ENCODE data around the gene ENTPD2. TPM values are rescaled to one million over a fixed set of nuclear protein-coding genes. Genes with fewer than 3 reads are reported as not detected.
A peak's percentile ranks its signal among the peaks of the same experiment; 100 is the strongest.

The ENTPD2 gene
- total RNA-seq, 2 donors from 2014 or later, result 9.8 to 10.9 TPM

- 92% methylated on average over 31 of the region's 31 CpGs for WGBS
- Histone ChIP-seq H3K27ac (no peak overlapping the region), H3K4me1 (replicated peaks) (no peaks in the 10 kb centered on the region), H3K9me3 (no peaks in the 10 kb centered on the region), H3K27me3 (replicated peaks; ENCODE audit: insufficient read depth) (no peaks in the 10 kb centered on the region), H3K36me3 (peaks cover 0 to 11% of the 10 kb centered on the region in 2 donors), H3K4me3 (no peak overlapping the region)
- TF ChIP-seq POLR2AphosphoS5 (IDR thresholded peaks at IDR 0.05), result no peak
- intact Hi-C loops (cut with DNase I), result no loop called here
- DNase-seq (ENCODE audit: low spot score), result no peak
Measured at GRCh38 chr9:137096785-137097546, 43.1 kb upstream of the ENTPD2 start.

DNA sequence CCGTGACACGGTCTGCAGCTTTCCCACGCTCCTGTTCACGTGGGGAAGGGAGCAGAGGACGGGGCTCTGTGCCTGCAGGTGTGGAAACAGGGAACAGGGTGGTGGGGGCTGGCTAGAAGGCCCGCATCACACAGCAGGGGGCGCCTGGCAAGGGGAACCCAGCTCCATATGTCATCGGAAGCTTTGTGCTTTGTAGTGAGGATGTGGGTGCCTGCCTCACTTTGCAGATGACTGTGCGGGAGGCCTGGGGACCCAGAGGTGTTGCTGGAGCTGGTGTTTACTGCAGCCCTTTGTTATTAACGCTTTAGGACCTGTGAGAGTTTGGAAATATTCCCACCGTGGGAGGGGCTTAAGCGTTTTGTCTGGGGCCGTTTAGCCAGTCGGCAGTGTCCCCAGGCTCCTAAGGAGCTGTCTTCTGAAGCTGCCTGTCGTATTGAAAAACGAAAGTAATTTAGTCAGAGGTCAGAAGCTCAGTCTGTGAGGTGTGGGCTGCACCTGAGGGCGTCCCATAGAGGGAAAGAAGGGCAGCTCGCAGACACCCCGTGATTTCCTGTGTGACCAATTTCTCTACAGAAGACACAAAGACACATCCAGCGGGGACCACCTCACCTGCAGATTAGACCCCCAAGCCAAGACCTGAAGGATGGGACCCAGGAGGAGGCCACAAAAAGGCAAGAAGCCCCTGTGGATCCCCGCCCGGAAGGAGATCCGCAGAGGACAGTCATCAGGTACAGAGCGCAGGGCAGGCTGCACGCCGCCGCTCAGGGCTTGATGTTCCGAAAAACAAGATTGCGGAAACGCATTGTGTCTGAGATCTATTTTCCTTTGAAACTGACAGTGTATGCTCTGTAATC is 42.0 kb upstream of the ENTPD2 start:
- WGBS, result 76% methylated on average over 30 of the region's 30 CpGs

DNA sequence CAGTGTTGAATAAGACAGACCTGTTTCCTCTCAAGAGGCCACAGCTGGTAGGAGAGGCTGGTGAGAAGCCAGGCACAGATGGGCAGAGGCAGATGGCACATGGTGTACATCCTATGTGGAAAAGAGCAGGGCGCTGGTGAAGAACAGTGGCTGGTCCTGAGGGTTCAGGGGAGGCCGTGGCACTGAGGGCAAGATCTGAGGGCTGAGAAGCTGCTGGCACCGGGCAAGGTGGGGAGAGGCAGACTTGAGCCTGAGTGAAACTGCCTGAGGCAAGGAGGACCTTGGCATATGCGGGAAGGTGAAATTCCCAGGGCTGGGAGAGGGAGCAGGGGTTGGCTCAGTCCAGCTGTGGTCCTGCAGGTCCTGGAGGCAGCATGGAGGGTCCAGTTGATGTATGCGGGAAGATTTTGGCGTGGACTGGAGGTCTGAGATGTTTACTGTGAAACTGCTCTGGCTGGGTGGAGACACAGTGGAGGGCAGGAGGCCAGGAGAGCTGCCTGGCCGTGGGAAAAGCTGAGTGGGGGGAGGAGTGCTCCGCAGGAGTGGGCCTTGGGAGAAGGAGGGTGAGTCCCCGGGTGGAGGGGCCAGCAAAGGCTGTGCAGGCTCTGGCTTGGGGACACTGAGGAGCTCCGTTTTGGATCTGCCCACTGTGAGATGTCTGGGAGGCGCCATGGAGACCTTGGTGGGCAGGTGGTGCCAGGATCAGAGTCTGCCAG is 35.5 kb upstream of the ENTPD2 start:
- peaks cover 8% of the 10 kb centered on the region for H3K4me1 ChIP-seq (replicated peaks)
- intact Hi-C loops (cut with DNase I), result no loop called here
- no peak for DNase-seq (ENCODE audit: low spot score)

More for the DNA sequence above, 42.0 kb upstream of the ENTPD2 start:
- TF ChIP-seq CTCF (IDR thresholded peaks at IDR 0.05) (no peak), POLR2AphosphoS5 (IDR thresholded peaks at IDR 0.05) (no peak), POLR2A (IDR thresholded peaks at IDR 0.05) (no peak)
- H3K9me3 ChIP-seq, result no peaks in the 10 kb centered on the region
- H3K27ac ChIP-seq, result no peak overlapping the region
- H3K36me3 ChIP-seq, result peaks cover 0 to 5% of the 10 kb centered on the region in 2 donors
- H3K27me3 ChIP-seq (replicated peaks; ENCODE audit: insufficient read depth), result no peaks in the 10 kb centered on the region
- DNase-seq (ENCODE audit: low spot score), result no peak
- H3K4me3 ChIP-seq, result no peak overlapping the region
- intact Hi-C loops (cut with DNase I), result no loop called here
- H3K4me1 ChIP-seq (replicated peaks), result no peaks in the 10 kb centered on the region

DNA sequence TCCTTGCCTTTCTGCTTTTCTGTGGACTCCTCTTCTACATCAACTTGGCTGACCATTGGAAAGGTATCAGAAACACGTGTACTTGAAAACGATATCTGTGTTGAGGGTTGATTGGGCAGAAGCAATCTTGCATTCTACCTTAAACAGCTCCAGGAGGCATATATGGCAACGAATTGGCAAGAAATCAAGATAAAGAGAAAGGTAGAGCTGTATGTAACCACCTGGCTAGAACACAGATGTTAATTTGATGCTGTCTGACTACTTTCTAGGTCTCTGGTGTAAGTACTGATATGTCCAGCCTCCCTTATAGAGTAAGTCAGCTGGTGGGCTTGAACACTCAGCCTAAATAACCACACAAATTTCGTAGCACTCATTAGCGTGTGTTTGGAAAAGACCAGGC is 34.3 kb upstream of the ENTPD2 start:
- Histone ChIP-seq H3K27me3 (replicated peaks; ENCODE audit: insufficient read depth) (no peaks in the 10 kb centered on the region), H3K36me3 (no peaks in the 10 kb centered on the region), H3K9me3 (no peaks in the 10 kb centered on the region), H3K4me3 (no peak overlapping the region), H3K4me1 (replicated peaks) (peaks cover 8% of the 10 kb centered on the region), H3K27ac (no peak overlapping the region)
- intact Hi-C loops (cut with DNase I), result no loop called here
- no peak for TF ChIP-seq CTCF (IDR thresholded peaks at IDR 0.05)
- no peak for TF ChIP-seq POLR2A (IDR thresholded peaks at IDR 0.05)
- TF ChIP-seq POLR2AphosphoS5 (IDR thresholded peaks at IDR 0.05), result no peak
- 83% methylated on average over 5 of the region's 5 CpGs for WGBS
- DNase-seq (ENCODE audit: low spot score), result no peak

More for the DNA sequence above, 35.5 kb upstream of the ENTPD2 start:
- Histone ChIP-seq H3K27me3 (replicated peaks; ENCODE audit: insufficient read depth) (no peaks in the 10 kb centered on the region), H3K9me3 (no peaks in the 10 kb centered on the region), H3K27ac (no peak overlapping the region), H3K36me3 (no peaks in the 10 kb centered on the region), H3K4me3 (no peak overlapping the region)
- TF ChIP-seq POLR2A (IDR thresholded peaks at IDR 0.05) (no peak), POLR2AphosphoS5 (IDR thresholded peaks at IDR 0.05) (no peak), CTCF (IDR thresholded peaks at IDR 0.05) (no peak)
- 71% methylated on average over 11 of the region's 11 CpGs for WGBS

DNA sequence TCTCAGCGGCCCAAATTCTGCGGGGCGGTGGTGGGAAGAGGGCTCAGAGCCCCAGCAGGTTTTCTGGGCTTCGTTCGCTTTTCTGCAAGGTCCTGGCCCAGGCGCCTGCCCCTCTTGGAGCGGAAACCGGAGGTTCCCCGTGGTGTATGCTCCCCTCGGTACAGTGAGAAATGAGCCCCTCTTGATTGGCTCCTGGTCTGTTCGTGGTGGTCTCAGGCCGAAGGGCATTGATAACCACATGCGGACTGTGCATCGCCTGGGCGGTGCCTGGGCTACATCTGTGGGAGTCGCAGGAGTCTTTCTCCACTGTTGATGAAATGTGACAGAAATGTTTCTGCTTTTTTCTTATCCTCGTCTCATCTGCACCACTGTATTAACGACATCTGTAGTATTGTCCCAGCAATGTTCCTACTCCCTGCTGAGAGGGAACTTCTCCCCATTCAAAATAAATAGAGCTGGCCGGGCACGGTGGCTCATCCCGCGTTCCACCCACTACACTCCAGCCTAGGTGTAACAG is 33.6 kb upstream of the ENTPD2 start:
- H3K27me3 ChIP-seq (replicated peaks; ENCODE audit: insufficient read depth), result no peaks in the 10 kb centered on the region
- DNase-seq (ENCODE audit: low spot score), result no peak
- TF ChIP-seq POLR2AphosphoS5 (IDR thresholded peaks at IDR 0.05), result no peak
- TF ChIP-seq POLR2A (IDR thresholded peaks at IDR 0.05), result no peak
- TF ChIP-seq CTCF (IDR thresholded peaks at IDR 0.05), result no peak
- no peaks in the 10 kb centered on the region for H3K9me3 ChIP-seq
- H3K4me3 ChIP-seq, result peak overlapping the region; percentile 81 to 89
- 7% methylated on average over 22 of the region's 22 CpGs for WGBS
- peak overlapping the region; percentile 91 to 92 for H3K27ac ChIP-seq
- peaks cover 8% of the 10 kb centered on the region for H3K4me1 ChIP-seq (replicated peaks)
- no peaks in the 10 kb centered on the region for H3K36me3 ChIP-seq
- intact Hi-C loops (cut with DNase I), result no loop called here
